ENCODE results near the gene SPPL2A.
"Not testable (repeated sequence)": the region's sequence is repeated elsewhere in the genome, so short reads cannot be mapped to it uniquely, and the experiment has no call there.

SPPL2A gene, protein sequence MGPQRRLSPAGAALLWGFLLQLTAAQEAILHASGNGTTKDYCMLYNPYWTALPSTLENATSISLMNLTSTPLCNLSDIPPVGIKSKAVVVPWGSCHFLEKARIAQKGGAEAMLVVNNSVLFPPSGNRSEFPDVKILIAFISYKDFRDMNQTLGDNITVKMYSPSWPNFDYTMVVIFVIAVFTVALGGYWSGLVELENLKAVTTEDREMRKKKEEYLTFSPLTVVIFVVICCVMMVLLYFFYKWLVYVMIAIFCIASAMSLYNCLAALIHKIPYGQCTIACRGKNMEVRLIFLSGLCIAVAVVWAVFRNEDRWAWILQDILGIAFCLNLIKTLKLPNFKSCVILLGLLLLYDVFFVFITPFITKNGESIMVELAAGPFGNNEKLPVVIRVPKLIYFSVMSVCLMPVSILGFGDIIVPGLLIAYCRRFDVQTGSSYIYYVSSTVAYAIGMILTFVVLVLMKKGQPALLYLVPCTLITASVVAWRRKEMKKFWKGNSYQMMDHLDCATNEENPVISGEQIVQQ

DNA sequence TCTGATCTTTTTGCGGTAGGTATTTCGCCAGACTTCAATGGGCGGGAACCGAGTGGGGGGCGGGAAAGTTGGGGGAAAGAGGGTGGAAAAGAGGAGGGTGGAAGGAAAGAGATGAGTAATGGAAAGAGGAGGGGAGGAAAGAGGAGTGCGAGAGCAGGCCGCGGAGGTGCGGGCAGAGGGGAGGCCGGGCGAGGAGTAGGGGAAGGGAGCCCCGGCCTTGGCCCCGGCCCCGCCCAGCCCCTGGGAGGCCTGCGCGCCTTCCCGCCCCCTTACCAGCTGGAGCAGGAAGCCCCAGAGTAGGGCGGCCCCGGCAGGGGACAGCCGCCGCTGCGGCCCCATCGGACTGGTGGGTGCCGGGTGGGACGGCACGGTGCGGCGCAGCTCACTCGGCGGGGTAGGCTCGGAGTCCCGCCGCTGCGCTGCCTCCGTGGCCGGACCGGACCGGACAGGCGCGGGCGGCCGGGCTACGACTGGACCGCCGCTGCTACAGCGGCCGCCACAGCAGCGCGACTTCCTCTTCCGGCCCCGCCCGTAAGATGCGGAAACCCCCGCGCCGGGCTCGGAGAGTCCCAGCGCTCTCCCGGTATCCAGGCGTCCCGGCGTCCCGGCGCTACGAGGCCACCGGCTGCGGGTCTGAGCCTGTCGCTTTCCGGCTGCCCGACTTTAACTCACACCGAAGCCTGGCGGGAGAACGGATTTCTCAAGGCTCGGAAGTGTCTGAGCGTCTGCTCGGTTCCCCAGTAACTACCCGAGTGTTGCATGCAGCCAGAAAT is at the start of gene SPPL2A:
SPPL2A (minus strand) TSS at position 512 of the 773 bp plus-strand sequence; CDS start at position 339, 173 bp downstream.
- DNase-seq (ENCODE audit: low read depth in 3 of 3), result peak; percentile 81 to 91 (median 89)

DNA sequence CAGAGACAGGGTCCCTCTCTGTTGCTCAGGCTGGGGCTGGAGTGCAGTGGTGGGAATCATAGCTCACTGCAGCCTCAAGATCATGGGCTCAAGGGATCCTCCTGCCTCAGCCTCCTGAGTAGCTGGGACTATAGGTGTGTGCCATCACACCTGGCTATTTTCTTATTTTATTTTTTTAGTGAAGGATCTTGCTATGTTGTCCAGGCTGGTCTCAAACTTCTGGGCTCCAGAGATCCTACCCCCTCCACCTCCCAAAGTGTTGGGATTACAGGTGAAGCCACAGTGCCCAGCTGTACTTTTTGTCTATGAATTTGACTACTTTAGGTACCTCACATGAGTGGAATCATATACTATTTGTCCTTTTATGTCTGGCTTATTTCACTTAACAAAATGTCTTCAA is 49.1 kb upstream of the SPPL2A start:
- DNase-seq (ENCODE audit: low read depth in 3 of 3), result no peak

DNA sequence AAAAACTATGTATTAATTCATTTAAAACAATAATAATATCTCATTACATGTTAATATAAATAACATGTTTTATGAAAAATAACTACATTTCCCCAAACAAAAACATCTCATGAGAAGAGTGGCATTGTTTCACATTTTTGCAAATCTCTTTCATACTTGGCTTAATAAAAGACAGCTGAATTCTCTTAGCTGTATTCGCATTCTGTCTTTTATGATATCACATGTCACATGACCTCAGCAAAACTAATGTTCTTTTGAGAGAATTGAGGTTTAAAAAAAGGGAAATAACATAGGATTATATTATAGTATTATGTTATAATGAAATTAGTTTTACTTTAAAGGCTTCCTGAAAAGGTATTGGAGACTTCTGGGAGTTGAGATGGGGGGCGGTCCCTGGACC is 48.4 kb upstream of the SPPL2A start:
- DNase-seq (ENCODE audit: low read depth in 3 of 3), result no peak

DNA sequence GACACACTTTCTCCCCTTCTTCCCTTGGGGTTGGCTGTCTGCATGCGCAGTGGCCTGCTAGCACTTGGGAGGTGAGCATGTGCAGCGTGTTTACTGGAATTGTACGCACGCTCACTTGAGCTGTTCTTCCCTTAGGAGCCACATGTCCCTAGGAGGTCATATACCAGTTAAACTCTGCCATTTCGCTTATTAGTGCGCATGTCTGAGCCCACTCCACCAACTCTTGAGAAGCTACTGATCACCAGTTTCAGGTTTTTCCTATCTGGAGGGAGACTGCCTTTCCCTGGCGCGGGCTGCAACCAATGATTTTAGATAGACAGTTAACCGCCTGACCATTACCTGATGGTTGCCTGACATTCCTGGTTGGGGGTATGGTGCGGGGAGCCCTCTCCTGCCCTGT is 47.6 kb upstream of the SPPL2A start:
- no peak for DNase-seq (ENCODE audit: low read depth in 3 of 3)

DNA sequence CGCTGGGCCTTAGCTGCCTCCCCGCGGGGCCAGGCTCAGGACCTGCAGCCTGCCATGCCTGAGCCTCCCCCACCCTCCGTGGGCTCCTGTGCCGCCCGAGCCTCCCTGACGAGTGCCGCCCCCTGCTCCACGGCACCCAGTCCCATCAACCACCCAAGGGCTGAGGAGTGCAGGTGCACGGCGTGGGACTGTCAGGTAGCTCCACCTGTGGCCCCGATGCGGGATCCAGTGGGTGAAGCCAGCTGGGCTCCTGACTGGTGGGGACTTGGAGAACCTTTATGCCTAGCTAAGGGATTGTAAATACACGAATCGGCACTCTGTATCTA is 46.6 kb upstream of the SPPL2A start:
- not testable (repeated sequence) for DNase-seq (ENCODE audit: low read depth in 3 of 3)

DNA sequence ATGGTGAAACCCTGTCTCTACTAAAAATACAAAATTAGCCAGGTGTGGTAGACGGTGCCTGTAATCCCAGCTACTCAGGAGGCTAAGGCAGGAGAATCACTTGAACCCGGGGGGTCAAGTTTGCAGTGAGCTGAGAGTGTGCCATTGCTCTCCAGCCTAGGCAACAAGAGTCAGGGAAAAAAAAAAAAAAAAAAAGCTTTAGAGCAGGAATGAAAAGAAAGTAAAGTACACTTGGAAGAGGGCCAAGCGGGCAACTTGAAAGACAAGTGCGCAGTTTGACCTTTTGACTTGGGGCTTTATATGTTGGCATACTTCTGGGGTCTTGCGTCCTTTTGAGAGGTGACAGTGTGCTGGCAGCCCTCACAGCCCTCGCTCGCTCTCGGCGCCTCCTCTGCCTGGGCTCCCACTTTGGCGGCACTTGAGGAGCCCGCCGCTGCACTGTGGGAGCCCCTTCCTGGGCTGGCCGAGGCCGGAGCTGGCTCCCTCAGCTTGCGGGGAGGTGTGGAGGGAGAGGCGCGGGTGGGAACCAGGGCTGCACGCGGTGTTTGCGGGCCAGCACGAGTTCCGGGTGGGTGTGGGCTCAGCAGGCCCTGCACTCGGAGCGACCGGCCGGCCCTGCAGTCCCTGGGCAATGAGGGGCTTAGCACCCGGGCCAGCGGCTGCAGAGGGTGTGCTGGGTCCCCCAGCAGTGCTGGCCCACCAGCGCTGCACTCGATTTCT is 46.1 kb upstream of the SPPL2A start:
- not testable (repeated sequence) for DNase-seq (ENCODE audit: low read depth in 3 of 3)

DNA sequence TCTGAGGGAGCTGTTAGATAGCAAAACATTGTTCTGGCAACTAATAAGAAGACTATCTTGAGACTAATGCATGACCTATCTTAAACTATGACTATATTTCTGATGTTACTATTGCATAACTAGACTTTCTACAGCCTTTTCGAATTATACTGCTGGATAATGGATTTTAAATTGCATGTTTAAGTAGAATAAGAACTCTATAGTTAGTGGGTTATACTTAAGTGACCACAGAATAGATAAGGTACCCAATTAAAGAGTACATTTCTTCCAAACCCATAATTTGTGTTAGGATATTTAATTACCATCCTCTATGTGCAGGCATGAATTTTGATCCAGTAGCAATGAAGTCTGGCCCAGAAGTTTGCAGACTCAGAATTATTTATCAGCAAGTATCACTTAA is 44.6 kb upstream of the SPPL2A start:
- DNase-seq (ENCODE audit: low read depth in 3 of 3), result no peak

DNA sequence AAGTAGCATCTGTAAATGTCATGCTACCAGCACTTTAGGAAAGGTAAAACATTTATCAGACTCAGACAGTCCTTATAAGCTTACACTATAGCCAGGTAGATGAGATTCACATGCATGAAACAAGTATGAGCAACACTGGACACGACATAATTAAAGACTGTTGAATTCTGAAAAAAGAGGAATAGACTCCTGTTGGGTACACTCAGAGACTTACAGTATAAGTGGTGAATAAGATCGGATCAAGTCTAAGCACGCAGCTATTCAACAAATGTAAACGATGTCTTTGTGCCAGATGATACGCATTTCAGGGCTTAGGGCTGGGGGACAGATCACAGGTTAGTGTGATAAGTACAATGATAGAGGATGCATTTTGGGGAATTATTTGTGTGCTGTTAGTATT is 43.2 kb upstream of the SPPL2A start:
- DNase-seq (ENCODE audit: low read depth in 3 of 3), result no peak

DNA sequence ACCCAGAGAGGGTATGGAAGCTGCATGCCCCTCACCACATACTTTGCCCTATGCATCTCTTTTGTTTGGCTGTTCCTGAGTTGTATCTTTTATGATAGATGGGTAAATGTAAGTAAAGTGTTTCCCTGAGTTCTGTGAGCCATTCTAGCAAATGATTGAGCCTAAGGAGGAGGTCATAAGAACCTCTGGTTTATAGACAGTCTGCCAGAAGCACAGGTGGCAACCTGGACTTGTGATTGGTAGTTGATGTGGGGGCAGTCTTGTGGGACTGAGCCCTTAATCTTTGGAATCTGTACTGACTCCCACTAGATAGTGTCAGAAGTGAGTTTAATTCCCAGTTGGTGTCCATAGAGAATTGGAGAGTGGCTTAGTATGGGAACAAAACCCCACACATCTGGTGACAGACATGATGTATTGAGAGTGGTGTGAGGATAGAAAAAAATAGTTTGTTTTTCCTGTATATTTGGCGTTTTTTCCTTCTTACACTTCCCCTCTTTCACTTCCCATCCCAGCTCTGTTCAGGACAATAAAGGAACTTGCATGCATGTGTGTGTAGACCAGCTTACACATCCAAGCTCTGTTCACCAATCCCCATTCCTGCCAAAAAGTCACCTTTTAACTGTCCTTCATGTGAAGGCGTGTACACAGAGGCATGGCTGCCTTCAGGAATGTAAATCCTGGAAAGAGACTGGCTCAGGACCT is 38.1 kb upstream of the SPPL2A start:
- DNase-seq (ENCODE audit: low read depth in 3 of 3), result no peak

DNA sequence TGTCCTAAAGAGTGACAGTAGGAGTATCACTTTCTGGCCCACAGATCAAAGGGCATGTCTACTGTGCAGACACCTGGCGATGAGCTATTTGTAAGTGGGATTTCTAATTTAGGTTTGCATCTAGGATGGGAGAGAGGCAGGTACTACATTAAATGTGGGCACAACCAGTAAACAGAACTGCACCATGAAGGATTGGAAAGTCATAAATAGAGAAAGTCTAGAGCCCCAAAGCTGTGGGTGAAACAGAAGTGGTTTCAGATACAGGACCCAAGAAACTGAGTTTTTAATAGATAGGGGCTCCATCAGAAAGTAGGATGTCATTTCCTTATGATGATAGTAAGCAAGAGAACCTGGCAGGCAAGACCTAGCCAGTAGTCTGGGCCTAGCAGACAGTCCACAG is 35.2 kb upstream of the SPPL2A start:
- DNase-seq (ENCODE audit: low read depth in 3 of 3), result no peak

DNA sequence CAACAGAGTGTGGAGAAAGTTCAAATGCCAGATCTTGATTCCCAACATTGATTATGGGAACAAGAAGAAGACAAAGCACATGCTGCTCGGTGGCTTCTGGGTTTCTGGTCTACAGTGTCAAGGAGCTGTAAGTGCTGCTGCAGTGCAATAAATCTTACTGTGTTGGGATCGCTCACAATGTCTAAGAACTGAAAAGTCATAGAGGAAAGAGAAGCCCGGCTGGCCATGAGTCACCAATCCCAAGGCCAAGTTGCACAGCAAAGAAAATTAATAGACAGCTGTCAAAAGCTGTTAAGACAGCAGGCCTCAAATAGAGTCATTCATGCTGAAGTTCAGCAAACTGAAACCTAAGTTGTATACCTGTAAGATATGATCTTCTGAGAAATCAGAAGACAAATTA is 33.2 kb upstream of the SPPL2A start:
- no peak for DNase-seq (ENCODE audit: low read depth in 3 of 3)

DNA sequence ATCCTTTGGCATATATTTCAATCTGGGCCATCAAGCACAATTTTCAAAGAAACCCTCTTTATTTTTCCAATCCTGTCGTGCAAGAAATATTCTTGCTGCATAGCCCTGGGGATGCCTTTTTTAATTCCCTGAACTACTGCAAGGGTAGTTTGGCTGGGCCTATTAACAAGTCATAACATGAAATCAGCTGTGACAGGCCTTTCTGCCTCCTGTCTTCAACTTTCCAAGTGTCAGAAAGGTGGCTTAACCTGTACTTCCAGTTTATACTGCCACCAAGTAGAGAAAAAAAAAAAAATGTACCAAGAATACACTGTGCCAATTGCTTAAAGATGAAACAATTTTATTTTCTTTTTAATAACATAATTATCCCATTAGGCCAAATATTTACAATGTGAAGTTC is 32.4 kb upstream of the SPPL2A start:
- DNase-seq (ENCODE audit: low read depth in 3 of 3), result no peak

DNA sequence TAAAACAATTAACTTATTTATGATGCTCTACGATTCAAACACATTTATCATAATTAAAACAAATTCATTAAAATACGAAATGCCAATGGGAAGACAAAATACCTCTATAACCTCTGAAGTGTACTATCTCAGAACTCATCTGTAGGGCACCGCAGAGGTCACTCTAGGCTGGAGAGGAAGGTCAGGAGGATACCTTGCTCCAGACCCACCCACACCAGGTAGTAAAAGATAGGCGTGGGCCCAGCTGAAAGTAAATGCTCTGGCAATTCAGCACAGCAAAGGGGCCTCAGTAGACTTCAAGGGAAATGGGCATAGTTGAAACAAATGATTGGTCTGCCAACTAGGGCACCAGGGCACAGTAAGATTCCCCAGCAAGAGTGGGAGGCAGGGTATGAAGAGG is 26.0 kb upstream of the SPPL2A start:
- no peak for DNase-seq (ENCODE audit: low read depth in 3 of 3)

DNA sequence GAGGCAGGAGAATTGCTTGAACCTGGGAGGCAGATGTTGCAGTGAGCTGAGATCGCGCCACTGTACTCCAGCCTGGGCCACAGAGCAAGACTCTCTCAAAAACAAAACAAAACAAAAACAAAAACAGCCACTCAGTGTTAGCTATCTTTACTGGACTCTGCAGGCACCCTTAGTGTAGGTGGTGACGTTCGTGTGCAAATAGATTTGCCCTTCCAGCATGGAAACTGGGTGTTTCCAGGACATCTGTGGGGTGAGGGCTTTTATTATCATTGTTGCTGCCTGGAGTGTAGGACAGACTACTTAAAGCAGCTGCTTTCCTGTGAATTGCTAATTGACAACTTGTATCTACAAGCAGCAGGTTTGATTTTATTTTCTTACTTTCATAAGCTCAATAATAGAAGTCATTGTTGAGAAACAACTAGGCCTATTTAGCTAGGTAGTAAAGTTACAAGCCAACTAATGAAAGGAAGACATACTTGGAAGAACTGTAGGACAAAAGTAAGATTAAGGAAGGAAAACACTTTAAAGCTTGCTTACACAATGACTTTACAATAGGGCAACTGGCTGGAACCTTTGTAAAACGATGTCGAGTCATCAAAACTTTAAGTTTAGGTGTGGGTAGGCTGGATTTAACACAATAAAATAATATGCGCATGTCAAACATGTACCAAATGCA is 25.4 kb upstream of the SPPL2A start:
- DNase-seq (ENCODE audit: low read depth in 3 of 3), result no peak

DNA sequence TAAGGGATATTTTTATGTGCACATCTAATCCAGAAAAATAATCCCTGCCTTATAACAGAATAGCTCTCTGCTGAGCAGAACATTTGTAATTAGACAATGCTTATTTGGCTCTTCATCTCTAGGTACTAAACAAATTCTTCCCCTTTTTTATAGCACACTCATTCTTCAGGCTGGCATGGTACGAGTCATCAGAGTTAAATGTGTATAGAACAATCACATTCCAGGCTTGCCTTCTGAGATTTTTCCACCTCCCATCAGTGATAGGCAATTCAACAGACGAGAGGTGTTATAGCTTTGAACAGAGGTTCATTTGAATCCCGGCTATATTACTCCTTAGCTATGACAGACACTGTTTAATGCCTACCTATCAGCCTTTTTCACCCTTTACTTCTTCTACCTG is 21.4 kb upstream of the SPPL2A start:
- no peak for DNase-seq (ENCODE audit: low read depth in 3 of 3)

DNA sequence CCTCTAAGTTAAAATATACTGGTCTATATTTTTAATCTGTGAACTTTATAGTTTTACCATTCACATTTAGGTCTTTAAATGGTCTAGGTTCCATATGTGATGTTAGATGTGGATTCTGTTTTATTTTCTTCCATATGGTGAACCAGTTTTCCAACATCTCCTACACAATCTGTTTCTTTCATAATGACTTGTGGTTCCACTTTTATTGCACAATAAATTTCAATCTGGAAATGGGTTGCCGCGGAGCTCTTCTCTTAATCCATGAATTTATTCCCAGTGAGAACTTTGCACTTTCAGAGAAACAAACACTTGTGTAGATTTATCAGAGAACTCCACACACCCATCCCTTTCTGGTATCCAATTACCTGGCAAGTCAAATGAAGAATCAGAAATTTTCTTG is 20.9 kb upstream of the SPPL2A start:
- no peak for DNase-seq (ENCODE audit: low read depth in 3 of 3)

DNA sequence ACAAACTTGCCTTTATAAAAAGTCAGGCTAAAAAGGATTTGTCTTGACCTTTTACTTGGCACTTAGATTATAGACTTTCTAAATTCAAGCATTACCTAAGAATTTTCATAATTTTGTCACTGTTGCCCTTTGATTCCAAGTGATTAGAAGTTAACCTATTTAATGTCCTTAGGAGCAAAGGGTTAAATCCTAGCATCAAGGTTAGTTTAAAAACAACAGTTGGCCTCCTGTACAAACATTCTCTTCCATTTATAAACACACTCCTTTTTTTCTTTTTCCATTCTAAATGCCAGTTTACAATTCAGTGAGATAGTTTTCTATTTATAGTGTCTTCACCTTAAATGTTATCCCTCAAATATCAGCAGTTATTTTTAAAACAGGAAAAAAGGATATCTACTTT is 18.4 kb upstream of the SPPL2A start:
- no peak for DNase-seq (ENCODE audit: low read depth in 3 of 3)

DNA sequence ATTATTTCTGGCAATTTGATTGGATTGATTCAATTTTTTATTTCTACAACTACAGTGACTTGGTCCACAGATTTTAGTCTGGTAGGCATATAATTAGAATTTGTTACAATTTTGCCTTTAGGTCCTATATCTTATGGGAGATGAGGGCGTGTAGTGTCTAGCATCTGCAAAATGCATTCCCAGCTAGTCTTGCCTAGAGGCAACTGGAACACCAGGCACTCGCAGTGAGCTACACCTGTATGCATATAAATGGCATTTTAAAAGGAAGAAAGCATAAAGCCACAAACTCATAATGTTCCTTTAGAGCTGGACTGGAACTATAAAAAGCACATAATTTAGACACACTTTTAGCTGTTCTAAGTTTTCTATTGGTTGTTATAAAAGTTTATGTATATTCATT is 17.9 kb upstream of the SPPL2A start:
- DNase-seq (ENCODE audit: low read depth in 3 of 3), result no peak

DNA sequence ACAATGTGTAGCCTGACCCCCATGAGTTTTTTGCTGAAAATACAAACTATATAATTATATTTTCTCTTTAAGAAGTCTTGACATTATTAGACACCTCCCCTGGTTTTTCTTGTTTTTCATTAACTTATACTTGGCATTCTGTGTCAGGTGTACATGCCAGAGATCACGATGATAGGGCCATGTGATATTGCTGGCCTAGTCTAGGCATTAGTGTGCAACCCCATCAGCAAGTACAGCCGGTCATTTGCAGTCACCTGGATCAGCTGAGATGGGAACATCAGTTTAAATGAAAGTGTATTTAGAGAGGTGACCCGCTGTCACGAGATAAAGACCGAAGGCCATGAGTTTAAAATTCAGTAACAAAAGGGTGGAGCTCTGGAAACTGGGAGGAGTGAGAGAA is 12.6 kb upstream of the SPPL2A start:
- DNase-seq (ENCODE audit: low read depth in 3 of 3), result no peak

DNA sequence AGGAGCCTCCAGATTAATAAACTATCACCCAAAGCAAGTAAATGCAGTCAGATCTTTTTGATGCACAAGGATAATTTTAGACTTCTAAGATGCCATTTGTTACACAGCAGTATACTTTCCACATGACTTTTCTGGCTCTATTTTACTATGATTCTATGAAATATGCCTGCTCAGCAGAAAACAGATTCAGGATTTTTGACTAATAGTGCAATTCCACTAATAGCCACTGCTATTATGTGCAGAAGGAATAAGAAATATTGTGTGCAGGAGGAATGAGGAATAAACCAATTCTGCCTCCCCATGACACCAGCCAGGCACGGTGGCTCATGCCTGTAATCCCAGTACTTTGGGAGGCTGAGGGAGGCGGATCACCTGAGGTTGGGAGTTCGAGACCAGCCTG is 11.5 kb upstream of the SPPL2A start:
- DNase-seq (ENCODE audit: low read depth in 3 of 3), result no peak

DNA sequence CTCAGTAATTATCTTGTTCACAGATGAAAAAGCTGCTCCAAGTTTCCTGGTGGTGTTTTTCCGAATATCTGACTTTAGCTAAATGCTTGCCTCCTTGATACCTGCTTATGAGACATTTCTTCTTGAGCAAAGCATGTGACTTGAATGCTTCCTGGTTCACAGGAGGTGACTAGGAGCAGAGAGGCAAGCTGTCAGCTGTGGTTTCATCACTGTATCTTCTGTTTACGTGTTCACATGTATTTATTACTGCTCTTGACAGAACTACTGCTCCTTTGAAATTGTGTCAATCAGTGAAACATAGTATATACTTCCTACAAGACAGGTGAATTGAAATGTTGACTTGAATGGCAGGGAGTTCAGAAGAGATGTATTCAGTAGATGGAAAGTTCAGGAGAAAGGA is 8.9 kb upstream of the SPPL2A start:
- DNase-seq (ENCODE audit: low read depth in 3 of 3), result no peak

Measured in stimulated activated CD4-positive, alpha-beta T cell treated with anti-CD3 and anti-CD28 coated beads, TNF-alpha, amount 100 ng/mL, for 48 hours (primary cell).